ENCODE data around the gene ASCL5.

DNA sequence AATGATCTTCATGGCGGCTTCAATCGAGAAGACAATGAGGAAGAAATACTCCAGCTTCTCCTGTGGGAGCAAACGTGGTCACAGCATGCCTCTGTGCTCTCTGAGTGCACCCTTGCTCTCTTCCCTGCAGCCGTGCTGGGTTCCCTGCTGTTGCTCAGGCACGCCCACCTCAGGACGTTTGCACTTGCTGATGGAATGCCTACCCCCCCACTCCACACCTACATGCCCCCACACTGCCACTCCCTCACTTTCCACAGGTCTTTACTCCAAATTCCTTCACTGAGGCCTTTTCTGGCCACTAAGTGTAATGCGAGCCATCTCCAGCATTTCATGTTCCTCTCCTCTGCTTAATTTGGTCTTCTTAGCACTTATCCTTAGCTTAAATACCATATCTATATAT, 33.0 kb downstream of the ASCL5 start:
- no peak for TF ChIP-seq ESRRA (CRISPR knock-in tag; IDR thresholded peaks at IDR 0.05; ENCODE audit: borderline replicate concordance)
- TF ChIP-seq, protein P1, sequence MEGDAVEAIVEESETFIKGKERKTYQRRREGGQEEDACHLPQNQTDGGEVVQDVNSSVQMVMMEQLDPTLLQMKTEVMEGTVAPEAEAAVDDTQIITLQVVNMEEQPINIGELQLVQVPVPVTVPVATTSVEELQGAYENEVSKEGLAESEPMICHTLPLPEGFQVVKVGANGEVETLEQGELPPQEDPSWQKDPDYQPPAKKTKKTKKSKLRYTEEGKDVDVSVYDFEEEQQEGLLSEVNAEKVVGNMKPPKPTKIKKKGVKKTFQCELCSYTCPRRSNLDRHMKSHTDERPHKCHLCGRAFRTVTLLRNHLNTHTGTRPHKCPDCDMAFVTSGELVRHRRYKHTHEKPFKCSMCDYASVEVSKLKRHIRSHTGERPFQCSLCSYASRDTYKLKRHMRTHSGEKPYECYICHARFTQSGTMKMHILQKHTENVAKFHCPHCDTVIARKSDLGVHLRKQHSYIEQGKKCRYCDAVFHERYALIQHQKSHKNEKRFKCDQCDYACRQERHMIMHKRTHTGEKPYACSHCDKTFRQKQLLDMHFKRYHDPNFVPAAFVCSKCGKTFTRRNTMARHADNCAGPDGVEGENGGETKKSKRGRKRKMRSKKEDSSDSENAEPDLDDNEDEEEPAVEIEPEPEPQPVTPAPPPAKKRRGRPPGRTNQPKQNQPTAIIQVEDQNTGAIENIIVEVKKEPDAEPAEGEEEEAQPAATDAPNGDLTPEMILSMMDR (IDR thresholded peaks at IDR 0.05): no peak
- TF ChIP-seq ZNF512 (CRISPR knock-in tag; IDR thresholded peaks at IDR 0.05; ENCODE audit: borderline replicate concordance): no peak
- no peak for TF ChIP-seq OVOL2 (CRISPR knock-in tag; IDR thresholded peaks at IDR 0.05; ENCODE audit: borderline replicate concordance)
- no peak for TF ChIP-seq TEAD4 (CRISPR knock-in tag; IDR thresholded peaks at IDR 0.05)
- TF ChIP-seq, protein P2, sequence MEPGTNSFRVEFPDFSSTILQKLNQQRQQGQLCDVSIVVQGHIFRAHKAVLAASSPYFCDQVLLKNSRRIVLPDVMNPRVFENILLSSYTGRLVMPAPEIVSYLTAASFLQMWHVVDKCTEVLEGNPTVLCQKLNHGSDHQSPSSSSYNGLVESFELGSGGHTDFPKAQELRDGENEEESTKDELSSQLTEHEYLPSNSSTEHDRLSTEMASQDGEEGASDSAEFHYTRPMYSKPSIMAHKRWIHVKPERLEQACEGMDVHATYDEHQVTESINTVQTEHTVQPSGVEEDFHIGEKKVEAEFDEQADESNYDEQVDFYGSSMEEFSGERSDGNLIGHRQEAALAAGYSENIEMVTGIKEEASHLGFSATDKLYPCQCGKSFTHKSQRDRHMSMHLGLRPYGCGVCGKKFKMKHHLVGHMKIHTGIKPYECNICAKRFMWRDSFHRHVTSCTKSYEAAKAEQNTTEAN (CRISPR knock-in tag; IDR thresholded peaks at IDR 0.05): no peak
- TF ChIP-seq ZNF263 (CRISPR knock-in tag; IDR thresholded peaks at IDR 0.05; ENCODE audit: low read depth): no peak
- no peak for TF ChIP-seq ELF4 (CRISPR knock-in tag; IDR thresholded peaks at IDR 0.05; ENCODE audit: low read depth)

Data from WTC11 (cell line).